ENCODE measurements around the gene MVB12B. TPM values are rescaled to one million over a fixed set of nuclear protein-coding genes. Genes with fewer than 3 reads are reported as not detected.

Gene MVB12B
- total and polyA plus RNA-seq, 2 of the 8 experiments (the other 6 are each of a cell fraction or from before 2014, with no cell fraction given) = 2.6 to 5.0 TPM

DNA sequence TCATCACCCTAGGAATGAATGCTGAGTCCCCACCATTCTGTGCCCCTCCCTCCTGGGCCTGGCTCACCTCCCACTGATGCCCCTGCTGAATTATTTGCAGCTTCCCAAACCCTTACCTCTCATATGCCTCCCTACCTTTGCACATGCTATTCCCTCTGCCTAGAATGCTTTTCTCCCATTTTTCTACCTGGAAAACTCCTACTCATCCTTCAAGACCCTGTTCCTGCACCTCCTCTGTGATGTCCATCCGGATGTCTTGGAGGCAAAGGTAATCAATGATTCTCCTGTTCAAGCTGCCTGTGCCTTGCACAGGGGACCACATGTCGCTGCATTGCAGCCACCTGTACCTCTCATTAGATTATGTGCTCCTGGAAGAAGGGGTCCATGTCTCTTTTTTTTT, 182.3 kb downstream of the MVB12B start:
- ChIA-PET CTCF (ENCODE audit: partially characterized antibody) (interaction anchor here (0.9 to 24.3 kb wide), 8 partner anchors 8 to 273 kb away, joined by 3 to 343 read pairs (median 8); no protein-coding TSS in a partner anchor), POLR2A (ENCODE audit: partially characterized antibody) (no interaction called here)
- H3K79me2 ChIP-seq (ENCODE audit: control insufficient read depth in 1 of 2, insufficient read depth in 2 of 2, low read length in 2 of 2) = no peaks in the 10 kb centered on the region
- H2BK12ac ChIP-seq (ENCODE audit: low read depth, low read length) = no peak overlapping the region
- FAIRE-seq = no peak
- H3K9ac ChIP-seq (replicated peaks in 1 of 4; ENCODE audit: extremely low read depth in 1 of 4, low read depth in 3 of 4, low read length in 3 of 4) = no peak overlapping the region
- H2BK15ac ChIP-seq (ENCODE audit: low read length) = no peak overlapping the region
- H4K91ac ChIP-seq (replicated peaks; ENCODE audit: insufficient read length, low read length) = no peak overlapping the region
- H3K36me3 ChIP-seq (ENCODE audit: control insufficient read depth in 2 of 4, insufficient read depth in 4 of 4, low read length in 3 of 4) = no peaks in the 10 kb centered on the region; a peak in 1 of 8 replicates
- no peak overlapping the region for H3K56ac ChIP-seq (replicated peaks; ENCODE audit: insufficient read length, low read depth, low read length)
- no peak for DNase-seq (ENCODE audit: low read depth in 1 of 2, low spot score in 2 of 2)
- no peak overlapping the region for H4K8ac ChIP-seq (ENCODE audit: extremely low read depth, insufficient read depth, low read length)
- no peak overlapping the region for H3K18ac ChIP-seq (ENCODE audit: extremely low read depth, low read length)
- no peak overlapping the region for H3K27ac ChIP-seq (ENCODE audit: low read depth, low read length)
- no peak overlapping the region for H3K14ac ChIP-seq (ENCODE audit: insufficient read length)
- H2BK5ac ChIP-seq (ENCODE audit: low read depth, low read length) = no peak overlapping the region
- H3K23ac ChIP-seq (ENCODE audit: insufficient read length) = no peak overlapping the region
- no peak overlapping the region for H2AK5ac ChIP-seq (ENCODE audit: low read depth, low read length)
- H3K9me3 ChIP-seq (ENCODE audit: insufficient read depth in 2 of 2, low read depth in 1 of 2, low read length in 1 of 2) = no peaks in the 10 kb centered on the region
- H2BK120ac ChIP-seq (replicated peaks; ENCODE audit: low read depth, low read length) = no peak overlapping the region
- no peak overlapping the region for H3K4me2 ChIP-seq (ENCODE audit: insufficient read depth in 1 of 2, low read depth in 2 of 2, low read length in 2 of 2)
- no peaks in the 10 kb centered on the region for H3K79me1 ChIP-seq (ENCODE audit: low read depth, low read length)
- no peak overlapping the region for H4K5ac ChIP-seq (ENCODE audit: insufficient read length, low read depth, low read length)
- H2AFZ ChIP-seq (ENCODE audit: low read length) = no peak overlapping the region
- peaks cover 2% of the 10 kb centered on the region; the same call in 1 of the 2 replicates for H3K23me2 ChIP-seq (ENCODE audit: low read depth, low read length)
- H3K4me1 ChIP-seq (replicated peaks in 1 of 4; ENCODE audit: control insufficient read depth in 3 of 4, insufficient read depth in 4 of 4, low read length in 3 of 4) = peaks cover 0 to 12% (median 9%) of the 10 kb centered on the region in 4 experiments; a peak in 6 of 7 replicates
- H3K27me3 ChIP-seq (replicated peaks in 1 of 4; ENCODE audit: control insufficient read depth in 3 of 4, extremely low read depth in 1 of 4, insufficient read depth in 3 of 4, low read length in 3 of 4) = no peaks in the 10 kb centered on the region; a peak in 3 of 7 replicates
- no peak overlapping the region for H3K4ac ChIP-seq (replicated peaks; ENCODE audit: insufficient read length, low read depth, low read length)
- no peaks in the 10 kb centered on the region for H4K20me1 ChIP-seq (replicated peaks in 1 of 2; ENCODE audit: control insufficient read depth in 1 of 2, insufficient read depth in 2 of 2, low read length in 2 of 2)
- no peak overlapping the region for H3K4me3 ChIP-seq (ENCODE audit: extremely low read depth in 1 of 4, insufficient read depth in 2 of 4, low read depth in 3 of 4, low read length in 4 of 4)
- WGBS, 2 experiments (ENCODE audit: extremely low coverage in 1 of 2, insufficient coverage in 1 of 2, insufficient read length in 1 of 2, insufficient replicate concordance in 2 of 2, low coverage in 1 of 2, low lambda C conversion rate in 2 of 2, missing lambda C conversion rate in 1 of 2) = 94% methylated on average over 2 of the region's 2 CpGs; no CpG with 5 or more reads in 1 of the 2 experiments
- H2BK20ac ChIP-seq (ENCODE audit: low read length) = no peak overlapping the region
- no peak for TF ChIP-seq TAF7 (optimal IDR thresholded peaks at IDR 0.05; ENCODE audit: borderline replicate concordance, low read depth, low read length)
- TF ChIP-seq MAFK (IDR thresholded peaks at IDR 0.05; ENCODE audit: low read depth, low read length) = no peak
- no peak for TF ChIP-seq SAP30 (IDR thresholded peaks at IDR 0.05; ENCODE audit: insufficient read depth, insufficient replicate concordance, low read length)
- no peak for TF ChIP-seq CBX8 (IDR thresholded peaks at IDR 0.05; ENCODE audit: borderline replicate concordance, low read depth, low read length)
- TF ChIP-seq TEAD4 (IDR thresholded peaks at IDR 0.05; ENCODE audit: low read depth, low read length) = no peak
- no peak for TF ChIP-seq NRF1 (IDR thresholded peaks at IDR 0.05; ENCODE audit: low read depth, low read length)
- TF ChIP-seq TAF1 (IDR thresholded peaks at IDR 0.05; ENCODE audit: low read depth, low read length) = no peak
- TF ChIP-seq RBBP5 (IDR thresholded peaks at IDR 0.05; ENCODE audit: borderline replicate concordance, low read depth, low read length) = no peak
- no peak for TF ChIP-seq SP2 (IDR thresholded peaks at IDR 0.05; ENCODE audit: low read length)
- TF ChIP-seq CTCF (IDR thresholded peaks at IDR 0.05; ENCODE audit: control extremely low read depth in 1 of 3, insufficient read depth in 1 of 3, low read depth in 1 of 3, low read length in 3 of 3) = no peak
- TF ChIP-seq SIX5 (IDR thresholded peaks at IDR 0.05; ENCODE audit: low read depth, low read length) = no peak
- no peak for TF ChIP-seq TBP (IDR thresholded peaks at IDR 0.05; ENCODE audit: low read depth, low read length)
